KOPT-K1 (cell line): ENCODE data around the gene TEPSIN.

ENCODE experiments used
- H3K27ac ChIP-seq: fragments of 200-600 bp; sonication (generic); 2 replicates; pipeline ENCODE4 v1.5.1; 2016; ENCODE audit warnings: antibody characterized with exemption, mild to moderate bottlenecking, low read depth, low read length; ENCODE audit not compliant: poor library complexity, severe bottlenecking
- H3K36me3 ChIP-seq: fragments of 200-600 bp; sonication (generic); 2 replicates; pipeline ENCODE4 v1.5.1; 2017; ENCODE audit warnings: antibody characterized with exemption, mild to moderate bottlenecking, low read length, moderate library complexity; ENCODE audit not compliant: insufficient read depth
- H3K9me3 ChIP-seq: fragments of 200-600 bp; sonication (generic); 2 replicates; pipeline ENCODE4 v1.5.1; 2017; ENCODE audit warnings: antibody characterized with exemption, low read length, mild to moderate bottlenecking; ENCODE audit not compliant: insufficient read depth, poor library complexity, severe bottlenecking

The TEPSIN gene

DNA sequence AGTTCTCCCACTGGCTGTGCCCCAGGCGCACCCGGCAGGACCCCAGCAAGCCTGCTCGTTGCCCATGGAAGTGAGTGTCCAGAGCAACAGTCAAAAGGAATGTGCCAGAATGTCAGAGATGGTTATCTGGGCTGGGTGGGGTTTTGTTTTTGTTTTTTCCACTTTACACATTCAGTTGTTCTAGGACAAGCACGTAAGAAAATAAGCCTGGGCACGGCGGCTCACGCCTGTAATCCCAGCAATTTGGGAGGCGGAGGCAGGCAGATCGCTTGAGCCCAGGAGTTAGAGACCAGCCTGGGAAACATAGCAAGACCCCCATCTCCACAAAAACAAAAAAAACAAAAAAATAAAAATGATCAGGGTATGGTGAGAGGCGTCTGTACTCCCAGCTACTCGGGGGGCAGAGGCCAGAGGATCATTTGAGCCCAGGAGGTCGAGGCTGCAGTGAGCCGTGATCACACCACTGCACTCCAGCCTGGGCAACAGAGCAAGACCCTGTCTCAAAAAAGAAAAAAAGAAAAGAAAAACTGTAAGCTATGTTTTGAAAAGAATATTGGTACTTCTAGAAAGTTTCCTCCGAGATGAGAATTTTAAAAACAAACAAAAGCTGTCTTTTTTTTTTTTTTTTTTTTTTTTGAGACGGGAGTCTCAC lies 8.6 kb upstream of the TEPSIN start:
- no peaks in the 10 kb centered on the region for H3K9me3 ChIP-seq
- no peak overlapping the region for H3K27ac ChIP-seq
- H3K36me3 ChIP-seq, result peaks cover 37% of the 10 kb centered on the region

DNA sequence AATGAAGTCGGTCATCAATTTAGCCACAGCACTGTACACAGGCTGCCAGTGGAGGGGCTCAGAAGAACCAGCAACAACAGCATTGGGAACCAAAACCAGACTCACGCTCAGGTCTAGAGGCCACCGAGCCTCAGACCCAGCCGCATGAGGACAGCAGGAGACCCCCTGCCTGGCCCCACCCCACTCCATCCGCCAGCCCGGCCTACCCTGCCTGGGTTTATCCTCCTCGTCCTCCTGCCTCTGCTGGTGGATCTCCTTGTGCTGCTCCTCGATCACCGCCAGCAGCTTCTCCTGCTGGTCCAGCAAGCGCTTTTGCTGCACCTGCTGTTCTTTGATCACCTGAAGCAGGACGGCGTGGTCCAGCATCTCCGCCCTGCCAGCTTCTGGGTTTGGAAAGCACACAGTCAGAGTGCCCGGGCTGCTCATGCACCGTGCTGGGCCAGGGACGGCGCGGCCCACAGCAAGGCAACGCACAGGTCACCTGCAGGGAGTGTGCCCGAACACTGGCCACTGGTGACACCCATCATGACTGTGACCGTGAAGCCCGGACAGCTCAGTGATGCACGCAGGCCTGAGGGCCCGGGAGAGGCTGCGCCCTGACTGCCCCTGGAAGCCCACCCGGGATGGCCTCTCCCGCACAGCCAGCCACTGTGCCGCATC lies 8.0 kb upstream of the TEPSIN start:
- Histone ChIP-seq H3K36me3 (peaks cover 42% of the 10 kb centered on the region), H3K27ac (no peak overlapping the region), H3K9me3 (no peaks in the 10 kb centered on the region)

DNA sequence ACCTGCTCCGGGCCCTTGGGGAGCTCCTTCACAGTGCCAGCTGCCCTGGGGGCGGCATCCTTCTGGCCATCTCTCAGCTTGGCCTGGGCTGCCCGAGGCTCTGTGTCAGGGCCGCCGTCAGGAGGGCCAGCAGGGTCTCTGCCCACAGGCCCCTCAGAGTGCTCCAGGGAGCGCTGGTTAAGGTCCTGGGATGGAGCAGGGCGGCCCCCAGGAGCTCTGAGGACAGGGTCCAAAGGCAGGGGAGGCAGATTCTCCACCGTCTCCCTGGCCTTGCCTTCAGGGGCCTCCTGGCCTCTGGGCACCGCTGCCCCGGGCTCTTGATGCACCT lies 7.5 kb upstream of the TEPSIN start:
- Histone ChIP-seq H3K36me3 (peaks cover 47% of the 10 kb centered on the region), H3K27ac (no peak overlapping the region), H3K9me3 (no peaks in the 10 kb centered on the region)

DNA sequence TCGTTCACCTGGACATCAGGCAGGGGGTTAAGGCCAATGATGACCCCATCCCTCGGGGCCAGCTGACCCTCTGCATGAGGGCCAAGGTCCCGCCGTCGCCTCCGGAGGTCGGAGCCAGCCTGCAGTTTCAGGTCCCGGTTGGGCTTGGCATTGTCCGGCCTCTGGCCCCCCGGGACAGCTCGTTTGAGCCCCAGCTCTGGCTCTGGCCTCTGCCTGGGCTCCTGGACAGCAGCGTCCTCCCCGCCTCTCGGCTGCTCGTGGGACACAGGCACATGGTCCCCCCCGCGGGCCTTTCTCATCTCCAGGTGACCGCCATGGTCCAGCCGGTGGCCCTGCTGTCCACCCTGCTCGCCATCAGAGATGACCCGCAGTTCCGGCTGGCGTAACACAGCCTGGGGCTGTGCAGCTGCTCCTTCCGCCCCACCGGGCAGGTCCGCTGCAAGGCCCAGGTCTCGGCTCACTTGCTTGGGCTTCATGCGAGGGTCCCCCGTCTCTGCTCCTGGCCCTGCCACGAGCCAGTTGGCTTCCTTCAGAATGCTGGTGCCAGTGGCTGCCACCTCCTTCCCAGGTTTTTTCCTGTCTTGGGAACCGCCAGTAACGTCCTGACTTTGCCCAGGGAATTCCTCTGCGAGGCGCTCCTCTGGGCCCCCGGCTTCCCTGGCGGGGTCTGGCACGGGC lies 6.9 kb upstream of the TEPSIN start:
- peaks cover 52% of the 10 kb centered on the region for H3K36me3 ChIP-seq
- no peak overlapping the region for H3K27ac ChIP-seq

DNA sequence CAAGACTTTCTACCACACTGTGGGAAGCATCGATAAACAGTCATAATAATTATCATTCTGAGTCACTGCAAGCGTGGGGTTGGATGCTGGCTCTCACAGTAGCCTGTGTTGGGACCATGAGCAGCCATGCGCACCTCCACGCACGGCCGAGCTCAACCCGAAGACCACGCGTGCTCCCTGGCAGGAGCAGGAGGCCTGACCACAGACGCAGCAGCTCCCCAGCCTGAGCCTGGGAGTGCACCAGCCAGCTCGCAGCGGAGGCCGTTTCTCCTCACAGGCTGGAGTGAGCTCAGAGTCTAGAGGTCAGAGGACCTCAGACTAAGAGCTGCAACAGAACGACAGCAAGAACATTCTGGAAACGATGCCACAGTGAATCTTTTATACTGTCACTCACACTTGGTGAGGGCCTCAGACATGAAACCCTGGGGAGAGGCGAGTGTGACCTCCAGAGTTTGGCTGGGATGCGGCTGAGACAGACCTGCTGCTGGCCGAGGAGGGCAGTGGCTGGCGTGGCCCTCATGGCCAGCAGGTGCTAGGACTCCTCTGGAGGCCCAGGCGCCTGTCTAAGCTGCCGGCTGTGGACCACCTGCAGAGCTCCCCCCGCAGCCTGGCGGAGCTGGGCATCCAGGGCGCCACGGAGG lies 6.3 kb upstream of the TEPSIN start:
- H3K36me3 ChIP-seq, result peaks cover 55% of the 10 kb centered on the region
- H3K27ac ChIP-seq, result no peak overlapping the region
- H3K9me3 ChIP-seq, result no peaks in the 10 kb centered on the region

More for the DNA sequence above, 6.9 kb upstream of the TEPSIN start:
- H3K9me3 ChIP-seq, result no peaks in the 10 kb centered on the region

DNA sequence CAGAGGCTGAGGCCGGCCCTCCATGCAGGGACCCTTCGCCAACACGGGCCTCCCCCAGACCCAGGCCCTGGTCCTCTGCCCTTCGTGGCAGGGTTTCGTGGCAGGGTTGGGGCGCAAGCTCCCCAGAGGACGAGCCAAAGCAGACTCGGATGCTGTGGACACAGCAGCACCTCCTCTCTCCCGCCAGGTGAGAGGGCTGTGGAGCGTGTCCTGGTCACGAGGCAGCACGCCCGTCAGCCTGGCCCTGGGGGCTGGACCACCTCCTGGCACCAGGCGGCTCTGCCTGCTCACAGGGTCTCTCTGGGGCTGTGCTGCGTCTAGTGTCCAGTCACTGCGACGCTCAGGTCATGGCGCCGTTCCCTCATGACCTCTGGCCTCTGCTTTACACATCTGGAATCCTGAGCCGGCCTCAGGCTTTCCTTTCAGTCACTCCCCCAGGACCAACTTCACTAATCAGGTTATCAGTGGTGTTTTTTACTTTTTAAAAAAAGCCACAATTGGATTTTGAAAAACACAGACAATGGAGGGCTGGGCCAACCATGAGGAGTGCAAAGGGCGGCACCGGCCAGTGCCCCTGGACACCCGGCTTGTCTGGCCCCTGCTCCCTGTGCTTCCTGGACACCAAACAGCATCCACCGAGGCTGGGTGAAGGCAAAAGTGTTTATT lies 5.6 kb upstream of the TEPSIN start:
- Histone ChIP-seq H3K27ac (no peak overlapping the region), H3K36me3 (peaks cover 49% of the 10 kb centered on the region; the same call in 1 of the 2 replicates), H3K9me3 (no peaks in the 10 kb centered on the region)

DNA sequence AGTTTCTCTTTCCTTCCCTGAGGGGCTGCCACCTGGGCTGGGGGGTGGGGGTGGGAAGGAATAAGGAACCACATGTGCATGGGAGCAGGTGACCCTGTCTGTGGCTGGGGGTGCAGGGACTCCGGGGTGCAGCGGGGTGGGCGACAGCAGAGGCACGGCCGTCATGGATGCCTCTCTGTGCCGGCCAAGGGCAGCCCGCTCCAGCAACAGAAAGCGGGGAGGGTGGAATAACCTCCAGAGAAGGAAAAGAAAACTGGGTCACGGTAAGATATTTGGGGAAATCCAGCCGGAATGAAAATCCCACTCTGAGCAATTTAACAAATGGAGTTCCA lies 4.4 kb upstream of the TEPSIN start:
- Histone ChIP-seq H3K27ac (no peak overlapping the region), H3K9me3 (no peaks in the 10 kb centered on the region)

DNA sequence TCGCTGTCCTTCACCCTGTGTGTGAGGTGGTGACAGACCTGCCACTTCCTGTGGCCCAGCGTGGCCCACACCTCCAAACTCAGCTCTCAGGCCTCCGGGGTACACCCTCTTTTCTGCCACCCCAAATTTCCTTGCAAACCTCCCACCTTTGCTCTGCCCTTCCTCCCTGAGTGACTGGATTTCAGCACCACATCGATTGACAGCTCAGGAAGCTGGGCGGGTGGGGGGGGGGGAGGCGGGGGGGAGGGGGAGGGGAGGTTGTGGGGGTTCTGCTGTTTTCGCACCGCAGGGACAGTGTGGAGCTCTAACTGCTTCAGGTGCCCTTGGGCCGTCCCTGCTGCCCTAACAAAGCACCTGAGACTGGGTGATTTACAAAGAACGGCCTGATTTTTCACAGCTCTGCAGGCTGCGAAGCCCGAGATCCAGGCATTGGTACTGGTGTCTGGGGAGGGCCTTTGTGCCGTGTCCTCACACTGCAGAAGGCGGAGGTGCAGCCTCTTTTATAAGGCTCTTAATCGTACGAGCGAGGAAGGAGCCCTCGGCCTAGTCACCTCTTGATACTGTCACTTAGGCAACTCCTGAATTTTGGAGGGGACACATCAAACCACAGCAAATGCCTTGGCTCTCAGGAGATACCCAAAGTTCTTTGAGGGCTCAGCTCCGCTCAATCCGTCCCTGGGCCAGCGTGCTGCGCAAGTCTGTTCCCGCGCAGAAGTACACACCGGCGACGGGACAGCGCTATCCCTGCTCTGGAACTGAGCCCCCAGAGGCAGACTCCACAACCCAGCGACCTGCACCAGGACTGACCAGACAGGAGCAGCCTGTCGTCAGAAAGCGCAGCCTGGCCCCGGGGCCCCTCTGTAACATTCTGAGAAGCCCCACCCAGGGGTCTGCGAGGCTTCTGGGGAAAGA lies 3.8 kb upstream of the TEPSIN start:
- Histone ChIP-seq H3K9me3 (no peaks in the 10 kb centered on the region), H3K36me3 (peaks cover 47% of the 10 kb centered on the region; the same call in 1 of the 2 replicates), H3K27ac (no peak overlapping the region)

More for the DNA sequence above, 4.4 kb upstream of the TEPSIN start:
- peaks cover 47% of the 10 kb centered on the region; the same call in 1 of the 2 replicates for H3K36me3 ChIP-seq

DNA sequence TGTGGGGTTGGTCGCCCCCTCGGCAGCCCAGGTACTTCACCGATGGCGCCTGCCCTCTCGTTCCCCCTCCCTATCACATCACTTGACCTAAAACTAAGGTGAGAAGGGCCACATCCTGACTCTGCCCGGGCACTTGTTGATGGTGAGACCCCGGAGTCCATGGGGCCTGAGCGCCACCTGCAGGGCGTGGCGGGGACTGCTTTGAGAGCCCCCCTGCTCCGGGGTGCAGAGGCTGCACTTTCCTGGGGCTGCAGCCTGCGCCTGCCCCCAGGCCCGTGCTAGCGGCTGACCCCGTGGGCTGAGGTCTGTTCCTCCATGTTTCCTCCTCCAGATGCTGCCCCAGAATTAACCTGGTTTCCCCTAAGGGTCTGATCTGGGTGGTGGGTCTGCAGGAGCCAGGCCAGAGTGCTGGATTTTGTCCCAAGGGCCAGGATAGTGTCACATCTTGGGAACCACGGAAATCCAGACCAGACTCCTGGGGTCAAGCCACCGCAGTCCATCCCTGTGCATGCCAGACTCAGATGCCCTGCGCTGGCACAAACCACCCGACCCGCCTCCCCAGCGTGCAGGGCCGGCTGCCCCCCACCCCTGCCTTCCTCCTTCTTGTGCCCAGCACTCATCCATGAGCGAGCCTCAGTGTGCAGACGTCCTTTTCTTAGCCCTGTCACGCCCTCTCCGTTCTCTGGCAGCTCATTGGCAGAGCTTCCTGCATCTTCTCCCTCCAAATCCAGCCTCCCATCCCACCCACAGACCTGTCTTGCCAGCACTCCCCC lies 3.0 kb upstream of the TEPSIN start:
- H3K27ac ChIP-seq, result no peak overlapping the region
- no peaks in the 10 kb centered on the region for H3K9me3 ChIP-seq

DNA sequence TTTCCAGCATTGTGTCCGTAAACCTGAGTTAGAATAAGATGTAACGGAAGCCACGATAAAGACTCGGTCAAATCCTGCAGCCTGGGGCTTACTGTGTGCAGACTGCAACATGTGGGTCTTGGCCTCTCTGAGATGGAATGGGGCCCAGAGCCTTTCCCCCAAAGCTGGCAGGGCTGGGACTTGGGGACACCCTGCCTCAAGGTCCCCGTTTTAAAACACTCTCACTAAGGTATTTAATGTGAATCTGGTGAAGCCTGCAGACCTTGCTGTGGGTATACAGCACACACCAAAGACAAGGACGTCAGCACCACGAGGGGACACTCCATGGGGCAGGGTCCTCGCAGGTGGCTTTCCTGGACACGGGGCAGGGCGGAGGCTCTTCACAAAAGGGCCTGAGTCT lies 2.3 kb upstream of the TEPSIN start:
- H3K9me3 ChIP-seq, result no peaks in the 10 kb centered on the region
- H3K36me3 ChIP-seq, result peaks cover 51% of the 10 kb centered on the region; the same call in 1 of the 2 replicates
- no peak overlapping the region for H3K27ac ChIP-seq

More for the DNA sequence above, 3.0 kb upstream of the TEPSIN start:
- peaks cover 48% of the 10 kb centered on the region; the same call in 1 of the 2 replicates for H3K36me3 ChIP-seq

DNA sequence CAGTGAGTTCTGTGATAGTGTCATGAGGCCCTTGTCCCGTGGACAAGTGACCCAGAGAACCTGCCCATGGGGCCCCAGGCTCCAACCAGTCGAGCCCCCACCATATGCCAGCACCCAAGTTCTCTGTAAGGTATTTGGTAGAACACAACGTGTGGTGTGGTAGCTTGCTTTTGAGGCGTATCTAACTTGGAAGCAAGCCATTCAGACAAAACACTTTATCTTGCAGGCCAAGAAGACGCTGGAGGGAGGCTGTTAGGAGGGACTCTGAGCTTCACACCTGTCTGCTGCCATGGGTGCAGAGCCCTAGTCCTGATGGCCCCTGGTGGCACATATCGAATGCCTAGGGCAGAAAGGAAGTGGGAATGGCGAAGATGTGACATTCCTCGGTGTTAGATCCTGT lies 1.9 kb upstream of the TEPSIN start:
- H3K9me3 ChIP-seq, result no peaks in the 10 kb centered on the region
- H3K27ac ChIP-seq, result no peak overlapping the region
- peaks cover 53% of the 10 kb centered on the region; the same call in 1 of the 2 replicates for H3K36me3 ChIP-seq

DNA sequence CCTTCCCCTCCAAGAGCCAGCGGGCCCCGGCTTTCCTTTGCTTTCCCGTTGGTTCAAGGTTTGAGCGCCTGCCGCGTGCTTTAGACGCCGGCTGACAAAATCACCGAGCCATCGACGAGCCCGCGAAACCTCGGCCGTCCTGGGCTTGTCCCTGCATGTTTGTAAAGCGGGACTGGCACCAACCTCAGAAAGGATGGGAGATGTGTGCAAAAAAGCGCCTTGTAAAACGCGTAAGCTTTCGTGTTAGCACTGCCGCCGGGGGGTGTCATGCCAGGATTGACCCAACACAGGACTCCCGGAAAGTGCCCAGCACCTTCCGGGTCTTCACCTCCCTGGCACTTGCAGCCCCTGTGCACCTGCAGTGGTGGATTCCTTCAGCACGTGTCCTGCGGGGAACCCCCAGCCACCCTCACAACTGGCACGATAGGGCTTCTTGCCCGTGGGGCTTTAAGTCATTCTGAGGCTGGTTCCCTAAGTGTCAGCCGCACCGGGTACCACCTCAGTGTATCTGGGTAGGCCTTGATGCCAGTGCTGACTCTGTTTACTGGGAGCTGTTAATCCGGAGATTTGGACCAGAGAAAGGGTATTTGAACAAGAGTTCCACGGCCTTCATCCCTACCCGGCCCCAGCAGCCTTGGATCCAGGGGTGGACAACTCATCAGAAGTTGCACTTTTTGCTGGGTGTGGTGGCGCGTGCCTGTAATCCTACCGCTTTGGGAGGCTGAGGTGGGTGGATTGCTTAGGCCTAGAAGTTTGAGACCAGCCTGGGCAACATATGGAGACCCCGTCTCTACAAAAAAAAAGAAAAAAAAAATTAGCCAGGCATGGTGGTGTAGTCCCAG lies 1.1 kb upstream of the TEPSIN start:
- H3K36me3 ChIP-seq, result peaks cover 45% of the 10 kb centered on the region; the same call in 1 of the 2 replicates
- H3K9me3 ChIP-seq, result no peaks in the 10 kb centered on the region
- H3K27ac ChIP-seq, result peak overlapping the region; percentile 86

DNA sequence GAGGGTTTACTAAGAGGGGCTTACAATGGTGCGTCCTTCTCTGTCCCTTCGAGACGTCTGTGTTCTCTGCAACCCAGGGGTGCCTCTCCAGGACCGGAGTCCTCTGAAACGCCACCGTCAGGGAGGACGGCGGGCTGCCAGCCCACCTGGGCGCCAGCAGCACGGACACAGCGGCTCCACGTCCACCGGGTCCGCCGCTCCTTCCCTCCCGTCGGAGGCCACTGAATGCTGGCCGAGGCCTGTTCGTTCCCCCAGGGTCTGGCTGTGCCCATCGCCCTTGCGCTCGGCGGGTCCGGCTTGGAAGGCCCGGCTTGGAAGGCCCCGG lies 403 bp downstream of the TEPSIN start:
- Histone ChIP-seq H3K27ac (peak overlapping the region; percentile 58), H3K36me3 (peaks cover 40% of the 10 kb centered on the region; the same call in 1 of the 2 replicates), H3K9me3 (no peaks in the 10 kb centered on the region)
